DMS 273 (cell line): ENCODE results near the gene NELL1.

Source experiments
- DNase-seq: peaks from one replicate; lab custom pipeline; 2025; ENCODE audit not compliant: unreplicated experiment; lab: John Stamatoyannopoulos, UW

The NELL1 gene

GRCh38 chr11:20668844-20669819, at the start of gene NELL1:
Gene NELL1 (plus strand): TSS chr11:20669586.
- DNase-seq, result peak; percentile 64

DNA sequence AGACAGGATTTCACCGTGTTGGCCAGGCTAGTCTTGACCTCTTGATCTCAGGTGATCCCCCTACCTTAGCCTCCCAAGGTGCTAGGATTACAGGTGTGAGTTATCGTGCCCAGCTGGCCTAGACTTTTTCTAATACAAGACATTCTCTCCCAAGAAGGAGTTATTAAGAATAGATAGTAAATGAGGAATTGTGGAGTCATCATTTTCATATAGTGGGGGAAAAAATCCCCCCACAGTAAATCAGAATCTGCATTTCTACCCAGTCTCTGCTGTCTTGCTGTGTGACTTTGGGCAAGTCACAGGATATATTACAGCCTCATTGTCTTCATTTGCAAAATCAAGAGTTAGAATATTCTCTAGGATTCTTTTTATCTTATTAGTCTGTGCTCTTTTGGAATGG, 48.4 kb upstream of the NELL1 start:
- DNase-seq, result no peak

DNA sequence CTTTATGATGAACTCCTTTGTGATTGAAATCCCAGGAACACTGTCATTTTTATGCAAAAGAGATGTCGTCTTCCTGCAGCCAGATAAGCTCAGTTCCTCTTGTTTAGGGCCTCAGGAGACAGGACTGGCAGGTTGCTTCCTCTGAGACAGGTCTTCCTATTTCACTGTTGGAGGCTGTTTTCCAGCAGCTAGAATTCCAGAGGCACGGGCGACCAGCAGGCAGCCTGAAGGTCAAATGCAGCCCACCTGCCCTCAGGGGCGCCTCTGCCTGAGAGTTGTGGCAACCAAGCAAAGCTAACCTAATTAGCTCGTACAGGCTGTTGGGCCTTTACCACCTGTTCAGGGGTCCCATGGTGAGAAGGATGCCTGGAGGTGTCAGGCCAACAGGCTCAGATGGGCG, 47.7 kb upstream of the NELL1 start:
- DNase-seq, result no peak

- DNase-seq, result no peak
Observed at GRCh38 chr11:20623252-20623651, 46.1 kb upstream of the NELL1 start.

DNA sequence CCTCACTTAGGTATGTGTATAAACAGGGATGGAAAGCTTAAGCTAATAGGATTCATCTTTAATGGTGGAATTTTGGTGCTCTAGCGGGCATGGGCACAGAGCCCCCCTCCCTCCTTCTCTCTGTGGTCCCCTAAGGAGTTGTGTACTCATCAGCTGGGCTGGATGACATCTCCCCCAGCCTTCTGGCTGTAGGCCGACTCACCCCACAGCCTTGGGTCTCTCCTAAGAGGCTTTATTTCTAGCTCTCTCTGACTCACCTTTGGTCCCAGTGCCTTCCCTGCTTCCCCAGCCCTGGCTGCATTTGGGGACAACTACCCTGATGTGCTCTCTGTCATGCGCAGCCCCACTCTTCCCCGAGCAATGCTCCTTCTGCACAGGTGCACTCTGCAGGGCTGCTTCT, 43.1 kb upstream of the NELL1 start:
- no peak for DNase-seq

DNA sequence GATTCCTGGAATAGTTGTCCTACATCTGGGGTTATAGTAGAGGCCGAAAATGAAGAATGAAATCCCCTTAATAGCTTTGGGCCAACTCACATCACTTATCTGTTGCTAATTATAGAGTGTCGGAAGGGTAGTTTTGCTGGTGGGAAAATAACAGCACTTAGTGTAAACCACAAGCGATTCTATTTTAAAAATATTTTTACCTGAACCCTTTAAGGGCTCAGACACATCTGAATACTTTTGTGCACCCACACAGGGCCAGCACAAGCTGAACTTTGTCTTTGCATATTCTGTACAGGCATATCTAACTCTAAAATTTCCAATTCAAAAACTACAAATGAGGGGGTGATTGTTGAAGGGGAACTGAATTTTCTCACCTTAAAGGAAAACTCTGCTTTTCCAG, 42.4 kb upstream of the NELL1 start:
- DNase-seq, result no peak

DNA sequence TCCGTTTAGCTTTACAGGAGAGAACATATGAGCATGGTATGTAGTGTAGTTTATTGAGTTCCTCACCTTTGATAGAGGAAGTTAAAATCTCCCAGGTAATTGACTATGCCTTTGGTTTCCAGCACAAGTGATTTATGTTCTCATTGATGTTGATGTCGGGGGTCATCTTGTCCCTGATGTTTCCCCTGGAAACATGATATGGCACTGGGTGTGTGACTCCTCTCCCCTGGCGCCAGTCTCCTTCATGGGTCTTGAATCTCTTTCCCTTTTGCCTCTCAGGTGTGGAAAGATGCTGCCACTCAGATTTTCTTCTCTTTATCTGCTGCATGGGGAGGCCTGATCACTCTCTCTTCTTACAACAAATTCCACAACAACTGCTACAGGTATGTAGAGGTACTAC, 41.7 kb upstream of the NELL1 start:
- DNase-seq, result no peak

DNA sequence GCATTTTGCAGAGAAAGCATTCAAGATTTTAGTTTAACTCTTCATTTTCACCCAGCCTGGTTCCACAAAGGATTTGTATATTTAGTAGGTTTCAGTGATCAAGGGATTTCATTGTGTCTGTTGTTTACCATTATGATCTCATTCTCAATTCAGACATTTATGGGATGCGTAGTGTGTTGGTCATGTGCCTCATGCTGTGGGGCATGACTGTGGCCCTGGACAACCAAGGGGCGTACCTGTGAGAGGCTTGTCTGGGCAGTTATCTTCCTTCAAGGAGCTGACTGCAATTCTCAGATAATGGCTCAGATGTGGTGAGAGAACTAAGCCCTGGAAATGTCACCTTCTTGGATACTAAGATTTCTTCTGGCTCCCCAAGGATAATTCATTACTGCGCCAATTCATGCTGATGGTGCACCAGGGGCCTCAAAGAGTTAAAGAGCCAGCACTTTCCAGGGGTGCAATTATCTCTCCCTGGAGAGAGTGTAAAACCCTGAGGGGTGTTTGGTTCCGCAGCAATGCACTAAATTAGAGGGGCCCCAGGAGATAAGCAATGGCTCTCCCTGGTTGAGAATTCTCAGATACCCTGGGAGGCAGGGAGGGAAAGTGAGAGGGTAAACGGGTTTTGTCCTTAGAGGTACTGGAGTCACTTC, 37.7 kb upstream of the NELL1 start:
- DNase-seq, result no peak

DNA sequence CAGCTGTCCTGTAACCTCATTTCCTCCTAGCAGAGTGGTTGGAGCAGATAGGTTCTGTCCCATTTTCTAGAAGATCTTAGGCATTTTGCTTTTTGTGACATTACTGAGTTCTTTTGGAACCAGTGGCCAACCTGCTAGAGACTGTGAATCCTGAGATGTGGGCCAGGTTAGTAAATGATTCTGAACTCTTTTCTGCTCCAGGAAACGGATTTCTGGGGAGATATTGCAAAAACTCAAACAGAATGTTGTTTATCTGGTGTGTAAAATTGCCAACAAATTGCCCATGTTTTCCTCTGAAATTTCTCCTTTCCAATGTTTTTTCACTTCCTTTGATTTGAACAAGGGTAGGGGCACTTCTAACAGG, 37.2 kb upstream of the NELL1 start:
- DNase-seq, result no peak

- DNase-seq, result peak; percentile 23
Observed at GRCh38 chr11:20634044-20634443, 35.3 kb upstream of the NELL1 start.

GRCh38 chr11:20634781-20635180, 34.6 kb upstream of the NELL1 start:
- DNase-seq, result no peak

- DNase-seq, result no peak
Observed at GRCh38 chr11:20638074-20638473, 31.3 kb upstream of the NELL1 start.

DNA sequence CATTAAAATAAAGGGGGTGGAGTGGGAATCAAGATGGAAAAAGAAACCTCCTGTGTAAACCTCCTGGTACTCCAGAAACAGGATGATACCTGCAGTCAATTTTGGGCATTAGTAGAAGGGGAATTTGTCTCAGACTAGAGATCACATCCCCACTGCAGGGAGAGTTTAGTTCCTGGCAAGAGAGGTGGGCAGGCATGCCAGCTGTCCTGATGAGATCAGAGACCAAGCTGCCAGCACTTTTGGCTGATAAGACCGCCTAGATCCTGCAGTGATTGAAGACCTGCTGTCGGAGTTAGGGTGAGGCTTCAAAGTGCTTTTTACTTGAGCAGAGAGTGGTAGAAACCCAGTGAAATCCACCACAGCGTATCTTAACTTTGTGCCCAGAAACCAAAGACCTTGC, 29.7 kb upstream of the NELL1 start:
- peak; percentile 81 for DNase-seq

DNA sequence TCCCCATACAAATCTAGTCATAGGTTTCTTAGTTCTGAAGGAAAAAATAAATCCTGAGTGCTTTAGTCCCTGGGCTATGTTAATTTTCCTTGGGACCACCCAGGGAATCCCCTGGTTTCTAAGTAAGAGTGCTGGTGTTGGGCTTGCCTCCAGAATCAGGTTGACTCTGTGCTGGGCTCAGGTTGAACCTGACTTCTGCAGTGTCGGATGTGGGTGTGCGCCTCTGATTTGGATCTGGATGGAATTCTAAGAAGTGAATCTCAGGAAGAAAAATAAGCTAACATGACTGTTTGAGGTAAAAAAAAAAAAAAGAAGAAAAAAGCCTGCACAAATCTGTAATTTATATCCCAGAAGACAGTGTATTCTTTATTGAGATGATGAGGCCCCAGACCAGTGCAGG, 29.0 kb upstream of the NELL1 start:
- no peak for DNase-seq

DNA sequence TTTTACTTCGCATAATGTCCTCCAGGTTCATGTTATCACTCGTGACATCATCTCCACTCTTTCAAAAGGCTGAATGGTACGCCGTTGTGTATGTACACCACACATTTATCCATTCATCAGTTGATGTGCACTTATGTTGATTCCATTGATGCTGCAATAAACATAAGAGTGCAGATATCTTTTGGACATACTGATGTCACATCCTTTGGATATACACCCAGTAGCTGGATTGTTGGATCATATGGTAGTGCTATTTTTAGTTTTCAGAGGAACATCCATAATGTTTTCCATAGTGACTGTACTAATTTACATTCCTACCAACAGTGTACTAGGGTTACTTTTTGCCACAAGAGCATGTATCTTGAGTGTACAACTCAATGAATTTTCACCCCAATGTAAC, 25.0 kb upstream of the NELL1 start:
- DNase-seq, result no peak

- DNase-seq, result peak; percentile 78
Observed at GRCh38 chr11:20647976-20648565, 21.3 kb upstream of the NELL1 start.

DNA sequence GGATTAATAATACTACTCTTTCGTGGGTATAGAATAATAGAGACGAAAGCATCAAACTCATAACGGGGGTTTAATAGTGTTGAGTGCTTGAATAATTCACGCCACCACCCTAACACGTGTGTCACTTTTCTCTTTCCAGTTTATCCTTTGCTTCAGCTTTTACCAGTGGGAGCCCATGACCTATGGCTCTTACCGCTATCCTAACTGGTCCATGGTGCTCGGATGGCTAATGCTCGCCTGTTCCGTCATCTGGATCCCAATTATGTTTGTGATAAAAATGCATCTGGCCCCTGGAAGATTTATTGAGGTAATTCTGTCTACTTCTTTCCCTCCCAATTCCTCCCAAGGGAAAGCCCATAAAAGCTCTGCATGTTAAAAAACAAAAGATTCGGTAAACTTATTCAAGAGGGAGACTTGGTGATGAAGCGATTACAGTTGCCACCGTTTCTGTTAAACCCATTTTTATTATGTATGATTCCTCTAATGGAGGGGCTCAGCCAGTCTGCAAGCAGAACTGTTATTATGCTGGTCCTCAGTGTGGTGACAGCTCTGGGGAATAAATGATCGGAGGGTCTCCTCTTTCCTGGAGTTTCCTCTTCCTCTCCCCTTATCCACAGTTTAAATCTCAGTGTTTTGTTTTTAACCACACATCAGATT, 17.1 kb upstream of the NELL1 start:
- no peak for DNase-seq

- no peak for DNase-seq
Observed at GRCh38 chr11:20654038-20654437, 15.3 kb upstream of the NELL1 start.

- no peak for DNase-seq
Observed at GRCh38 chr11:20656901-20657300, 12.5 kb upstream of the NELL1 start.

DNA sequence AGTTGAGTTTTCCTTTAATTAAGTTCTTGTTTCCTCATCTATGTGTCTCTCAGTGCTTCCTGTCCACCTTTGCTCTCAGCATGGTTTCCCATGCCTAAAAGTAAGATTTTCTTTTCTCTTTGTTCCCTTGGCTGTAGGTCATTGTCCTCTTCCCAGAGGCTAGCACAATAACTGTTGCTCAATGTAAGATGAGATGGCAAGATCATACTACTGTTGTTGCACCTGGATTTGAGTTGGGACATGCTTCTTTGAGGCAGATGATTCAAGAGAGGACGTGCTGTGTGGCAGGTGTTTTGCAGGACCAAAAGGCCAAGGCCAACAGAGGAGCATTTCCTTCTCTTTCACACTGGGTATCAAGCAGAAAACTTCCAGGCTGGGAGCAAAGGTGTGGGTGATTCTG, 11.3 kb upstream of the NELL1 start:
- no peak for DNase-seq

- no peak for DNase-seq
Observed at GRCh38 chr11:20661445-20661844, 7.9 kb upstream of the NELL1 start.

DNA sequence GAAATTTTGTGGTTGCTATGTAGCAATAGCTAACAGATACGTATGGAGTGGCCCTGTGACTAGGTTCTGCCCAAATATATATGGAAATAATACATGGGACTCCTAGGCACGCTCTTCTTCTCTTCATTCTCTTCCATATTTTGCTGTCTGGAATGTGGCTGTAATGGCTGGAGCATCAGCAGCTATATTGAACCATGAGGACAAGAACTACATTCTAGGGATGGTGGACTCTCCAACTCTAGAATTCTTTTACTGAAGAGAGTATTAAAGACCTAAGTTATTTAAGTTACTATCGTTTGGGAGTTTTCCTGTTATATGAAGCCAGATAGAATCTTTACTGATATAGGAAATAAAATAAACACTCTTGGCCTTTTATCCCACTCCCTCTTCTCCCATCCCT, 7.5 kb upstream of the NELL1 start:
- no peak for DNase-seq
